GM21423 (cell line): ENCODE results near the gene PTRHD1.
A peak's percentile ranks its signal among the peaks of the same experiment; 100 is the strongest.
"Not testable (repeated sequence)": the region's sequence is repeated elsewhere in the genome, so short reads cannot be mapped to it uniquely, and the experiment has no call there.

Experiments
- ATAC-seq: cut with Tn5 transposase; IDR thresholded peaks from one replicate; pipeline ENCODE4 v1.9.1; 2021; ENCODE audit warnings: mild to moderate bottlenecking, moderate library complexity; ENCODE audit not compliant: unreplicated experiment

The PTRHD1 gene

GRCh38 chr2:24813691-24814137 is 20.5 kb upstream of the PTRHD1 start:
- ATAC-seq, result no peak

GRCh38 chr2:24809316-24810007 is 16.3 kb upstream of the PTRHD1 start:
- no peak for ATAC-seq

GRCh38 chr2:24806661-24807036 is 13.5 kb upstream of the PTRHD1 start:
- ATAC-seq, result no peak

- not testable (repeated sequence) for ATAC-seq
Observed at GRCh38 chr2:24805811-24806660, 12.8 kb upstream of the PTRHD1 start.

GRCh38 chr2:24800487-24800886 is 7.3 kb upstream of the PTRHD1 start:
- not testable (repeated sequence) for ATAC-seq

DNA sequence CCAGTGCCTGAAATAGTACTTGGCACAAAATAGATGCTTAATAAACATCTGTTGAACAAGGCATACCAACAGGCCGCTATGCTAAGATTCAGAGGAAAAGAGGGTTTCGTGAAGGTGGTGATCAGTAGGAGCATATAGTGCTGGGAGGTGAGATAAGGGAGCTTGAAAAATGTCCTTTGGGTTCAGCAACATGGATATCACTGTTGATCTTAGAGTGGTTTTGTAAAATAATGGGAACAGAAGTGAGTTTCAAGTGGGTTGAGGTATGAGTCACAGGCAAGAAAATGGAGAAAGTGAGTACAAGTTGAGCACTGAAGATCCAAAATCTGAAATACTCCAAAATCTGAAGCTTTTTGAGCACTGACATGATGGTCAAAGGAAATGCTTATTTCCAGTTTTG is 4.5 kb upstream of the PTRHD1 start:
- no peak for ATAC-seq

DNA sequence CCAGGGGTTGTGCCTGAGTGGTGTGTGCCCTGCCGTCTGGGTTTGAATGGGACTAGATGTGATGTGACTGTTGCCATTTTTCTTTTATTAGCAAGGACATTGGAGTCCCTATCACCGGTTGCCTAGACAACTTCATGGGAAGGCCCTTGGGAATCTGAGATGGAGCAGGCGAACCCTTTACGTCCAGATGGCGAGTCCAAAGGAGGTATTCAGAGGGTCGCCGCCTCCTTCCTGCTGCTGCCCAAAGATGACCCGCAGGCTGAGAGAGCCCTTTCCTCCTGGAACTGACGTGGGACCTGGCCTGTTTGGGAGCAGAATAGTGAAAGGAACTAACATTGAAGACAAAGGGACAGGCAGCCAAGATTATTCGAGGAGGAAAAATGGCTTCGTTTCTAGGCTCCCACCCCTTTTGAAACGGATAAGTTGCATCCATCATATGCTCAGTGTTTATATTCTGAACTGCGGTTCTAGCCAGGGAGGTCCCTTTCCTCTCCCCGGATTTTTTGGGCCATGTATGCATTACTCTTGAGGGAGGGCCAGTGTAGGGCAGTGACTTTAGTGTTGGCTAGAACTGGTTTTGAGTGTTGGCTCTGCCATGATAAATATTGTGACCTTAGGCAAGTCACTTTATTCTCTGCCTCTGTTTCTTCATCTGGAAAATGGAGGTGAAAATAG is 707 bp upstream of the PTRHD1 start:
- no peak for ATAC-seq

GRCh38 chr2:24792542-24792873 is 683 bp downstream of the PTRHD1 start:
- no peak for ATAC-seq

DNA sequence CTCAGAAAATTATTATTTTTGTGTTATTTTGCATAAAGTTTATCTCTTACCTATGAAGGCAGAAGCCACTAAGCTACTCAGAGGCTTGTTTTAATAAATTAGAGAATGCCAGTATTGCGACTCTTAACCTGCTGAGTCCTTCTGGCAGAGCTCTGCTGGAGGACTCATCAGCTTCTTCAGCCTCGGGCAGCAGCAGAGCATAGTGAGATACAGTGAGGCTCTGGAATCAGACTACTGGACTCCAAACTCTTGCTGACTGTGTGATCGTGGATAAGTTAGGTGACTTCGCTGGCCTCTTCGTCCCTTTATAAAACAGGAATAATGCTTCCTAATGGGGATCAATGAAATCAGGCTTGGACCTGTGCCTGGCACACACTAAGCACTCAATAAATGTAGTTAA is 1.7 kb downstream of the PTRHD1 start:
- ATAC-seq, result no peak

GRCh38 chr2:24788816-24789215 is 4.4 kb downstream of the PTRHD1 start:
- ATAC-seq, result no peak

- ATAC-seq, result no peak
Observed at GRCh38 chr2:24787532-24787931, 5.7 kb downstream of the PTRHD1 start.

- ATAC-seq, result peak; percentile 88
Observed at GRCh38 chr2:24785671-24786321, 7.4 kb downstream of the PTRHD1 start.

GRCh38 chr2:24783641-24784040 is 9.6 kb downstream of the PTRHD1 start:
- ATAC-seq, result no peak

GRCh38 chr2:24779116-24779515 is 14.1 kb downstream of the PTRHD1 start:
- no peak for ATAC-seq

- no peak for ATAC-seq
Observed at GRCh38 chr2:24774373-24774772, 18.8 kb downstream of the PTRHD1 start.

GRCh38 chr2:24771764-24772586 is 21.2 kb downstream of the PTRHD1 start:
- ATAC-seq, result no peak

- no peak for ATAC-seq
Observed at GRCh38 chr2:24771061-24771460, 22.1 kb downstream of the PTRHD1 start.

DNA sequence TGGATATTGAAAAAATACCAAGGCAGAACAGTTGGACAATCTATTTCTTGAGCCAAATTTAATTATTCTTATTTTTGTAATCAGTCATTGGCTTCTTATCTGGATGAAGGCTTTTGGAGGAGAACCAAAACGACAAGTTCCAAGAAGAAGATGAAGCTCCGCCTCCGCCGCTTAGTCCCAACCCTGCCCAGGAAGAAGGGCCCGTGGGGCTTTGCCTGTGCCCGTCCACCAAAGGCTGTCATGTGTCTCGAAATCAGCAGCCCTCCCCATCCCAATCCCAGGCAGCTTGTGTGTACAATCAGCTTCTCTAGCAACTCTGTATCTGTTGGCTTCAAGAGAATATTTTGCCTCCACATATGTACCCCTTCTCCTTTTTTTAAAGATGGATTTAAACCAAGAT is 24.6 kb downstream of the PTRHD1 start:
- ATAC-seq, result no peak

GRCh38 chr2:24768013-24768412 is 25.2 kb downstream of the PTRHD1 start:
- no peak for ATAC-seq

- no peak for ATAC-seq
Observed at GRCh38 chr2:24766609-24767008, 26.6 kb downstream of the PTRHD1 start.
